Endothelial cell of umbilical vein (primary cell): ENCODE results near the gene RIPOR3.

Experiments used
- CTCF ChIP-seq, 2 donors: IDR thresholded peaks; 1 replicate in 1 of 2; 2 replicates in 1 of 2; pipeline ENCODE4 v1.5.1; 2011; ENCODE audit warnings: low read length in 2 of 2, mild to moderate bottlenecking in 2 of 2, moderate library complexity in 2 of 2, control low read depth in 1 of 2, inconsistent platforms in 1 of 2, low read depth in 1 of 2; ENCODE audit not compliant: insufficient read depth in 1 of 2; ENCODE audit errors: extremely low read depth in 1 of 2
- EZH2 ChIP-seq: IDR thresholded peaks from 2 replicates; pipeline ENCODE4 v1.6.1; 2012; ENCODE audit warnings: borderline replicate concordance, low read depth, mild to moderate bottlenecking, moderate library complexity, low read length, inconsistent platforms; ENCODE audit not compliant: severe bottlenecking
- FOS ChIP-seq: IDR thresholded peaks from 2 replicates; pipeline ENCODE4 v1.6.1; 2011; ENCODE audit warnings: mild to moderate bottlenecking, low read length, moderate library complexity, borderline replicate concordance; ENCODE audit not compliant: insufficient read depth
- GATA2 ChIP-seq: IDR thresholded peaks from 2 replicates; pipeline ENCODE4 v1.7.0; 2011; ENCODE audit warnings: low read depth, mild to moderate bottlenecking, moderate library complexity, mixed read lengths, low read length; ENCODE audit not compliant: insufficient read length, insufficient read depth
- JUN ChIP-seq: IDR thresholded peaks from 2 replicates; pipeline ENCODE4 v1.6.1; 2011; ENCODE audit warnings: borderline replicate concordance, low read depth; ENCODE audit not compliant: insufficient read length, insufficient read depth
- MAX ChIP-seq: IDR thresholded peaks from 2 replicates; pipeline ENCODE4 v1.6.1; 2011; ENCODE audit not compliant: insufficient read depth, insufficient read length
- MYC ChIP-seq: IDR thresholded peaks from one replicate; pipeline ENCODE4 v1.6.1; 2011; ENCODE audit warnings: mild to moderate bottlenecking, low read depth, low read length
- POLR2A ChIP-seq: IDR thresholded peaks from 2 replicates; pipeline ENCODE4 v1.6.1; 2012; ENCODE audit warnings: low read depth, mild to moderate bottlenecking, control low read depth, low read length
- POLR2AphosphoS5 ChIP-seq: IDR thresholded peaks from 2 replicates; pipeline ENCODE4 v1.6.1; 2012; ENCODE audit warnings: low read depth, mild to moderate bottlenecking, control low read depth, low read length, moderate library complexity; ENCODE audit not compliant: insufficient read depth

GRCh38 chr20:50596694-50597021 is 94.7 kb downstream of the RIPOR3 start:
- TF ChIP-seq POLR2A (no peak), CTCF (IDR thresholded peaks at IDR 0.05; ENCODE audit: extremely low read depth in 1 of 2, insufficient read depth in 1 of 2, low read depth in 1 of 2, low read length in 2 of 2) (no peak), MAX (no peak), POLR2AphosphoS5 (no peak), EZH2 (no peak), FOS (no peak), GATA2 (no peak), JUN (no peak), MYC (no peak)
